Mucosa of descending colon (tissue), 3 donors: ENCODE results near the gene DDHD1. TPM values are rescaled to one million over a fixed set of nuclear protein-coding genes. Genes with fewer than 3 reads are reported as not detected.

ENCODE experiments used
- ATAC-seq: fragments of 200-7000 bp; cut with Tn5 transposase; one replicate; pipeline ENCODE4 v1.9.1; 2020; ENCODE audit warnings: mild to moderate bottlenecking, moderate library complexity
- DNase-seq, 3 donors: peaks; one replicate each; pipeline ENCODE4 v3.0.0-alpha.2; 2020
- H3K36me3 ChIP-seq: fragments of 200-600 bp; one replicate; pipeline ENCODE4 v1.8.0; 2021; ENCODE audit warnings: low read depth, mild to moderate bottlenecking
- H3K4me1 ChIP-seq: fragments of 200-600 bp; one replicate; pipeline ENCODE4 v1.8.0; 2021; ENCODE audit warnings: low read depth, mild to moderate bottlenecking
- H3K4me3 ChIP-seq: fragments of 200-600 bp; one replicate; pipeline ENCODE4 v1.8.0; 2021; ENCODE audit warnings: mild to moderate bottlenecking
- H3K9me3 ChIP-seq: fragments of 200-600 bp; one replicate; pipeline ENCODE4 v1.8.0; 2021; ENCODE audit warnings: mild to moderate bottlenecking
- intact Hi-C, 2 donors: fragments of 100-400 bp; cut with DNase I in 1 of 2; cut with micrococcal nuclease in 1 of 2; formaldehyde crosslinking; loops; one replicate each; pipeline versions ENCODE4 v1.11.0 to v1.11.1; 2022; cut with DNase I, micrococcal nuclease
- total RNA-seq, 3 donors: library from RNA; stranded (reverse); fragmentation: NEBNext Ultra II Directional in 2 of 3; extraction: Animal tissue kit (Norgen Biotek cat#: 25700) in 2 of 3; gene quantifications; one replicate each; pipeline versions ENCODE4 v1.2.1 to v1.2.4, GENCODE V29; 2021 to 2023
- TF ChIP-seq, protein P1 (sequence below): fragments of 200-600 bp; IDR thresholded peaks from one replicate; pipeline ENCODE4 v1.8.0; 2022; ENCODE audit warnings: antibody characterized with exemption, mild to moderate bottlenecking
- donor health status: DM: no; HTN: no; CAD: no; lungs with moderate emphysema.
- donor health status: DM: no; HTN: no; CAD: no.
- donor health status: DM: no; HTN: yes; CAD: no.

Gene DDHD1
- total RNA-seq, 3 donors from 2014 or later: 7.7 to 15.7 (median 8.2) TPM

DNA sequence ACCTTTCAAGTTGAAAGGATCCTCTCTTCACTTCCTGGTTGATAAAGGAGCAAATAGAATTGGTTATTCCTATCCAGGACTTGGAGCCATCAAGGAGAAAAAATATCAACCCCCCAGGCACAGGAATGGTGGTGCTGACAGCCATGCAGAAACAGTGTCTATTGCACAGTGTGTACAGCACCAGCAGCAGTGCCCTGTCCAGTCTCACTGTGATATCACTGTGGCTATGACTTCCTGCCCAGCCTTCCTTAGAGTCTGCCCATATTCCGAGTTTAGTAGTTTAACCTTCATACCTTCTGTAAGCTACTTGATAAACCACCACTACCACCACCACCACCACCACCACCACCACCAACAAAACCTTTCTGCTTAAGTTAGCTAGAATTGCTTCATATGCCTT, 157.1 kb downstream of the DDHD1 start:
- intact Hi-C loops: no loop called here
- Histone ChIP-seq H3K9me3 (no peaks in the 10 kb centered on the region), H3K36me3 (no peaks in the 10 kb centered on the region), H3K4me1 (no peaks in the 10 kb centered on the region), H3K4me3 (no peak overlapping the region)
- TF ChIP-seq, protein P1, sequence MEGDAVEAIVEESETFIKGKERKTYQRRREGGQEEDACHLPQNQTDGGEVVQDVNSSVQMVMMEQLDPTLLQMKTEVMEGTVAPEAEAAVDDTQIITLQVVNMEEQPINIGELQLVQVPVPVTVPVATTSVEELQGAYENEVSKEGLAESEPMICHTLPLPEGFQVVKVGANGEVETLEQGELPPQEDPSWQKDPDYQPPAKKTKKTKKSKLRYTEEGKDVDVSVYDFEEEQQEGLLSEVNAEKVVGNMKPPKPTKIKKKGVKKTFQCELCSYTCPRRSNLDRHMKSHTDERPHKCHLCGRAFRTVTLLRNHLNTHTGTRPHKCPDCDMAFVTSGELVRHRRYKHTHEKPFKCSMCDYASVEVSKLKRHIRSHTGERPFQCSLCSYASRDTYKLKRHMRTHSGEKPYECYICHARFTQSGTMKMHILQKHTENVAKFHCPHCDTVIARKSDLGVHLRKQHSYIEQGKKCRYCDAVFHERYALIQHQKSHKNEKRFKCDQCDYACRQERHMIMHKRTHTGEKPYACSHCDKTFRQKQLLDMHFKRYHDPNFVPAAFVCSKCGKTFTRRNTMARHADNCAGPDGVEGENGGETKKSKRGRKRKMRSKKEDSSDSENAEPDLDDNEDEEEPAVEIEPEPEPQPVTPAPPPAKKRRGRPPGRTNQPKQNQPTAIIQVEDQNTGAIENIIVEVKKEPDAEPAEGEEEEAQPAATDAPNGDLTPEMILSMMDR: no peak
- ATAC-seq: no peak
- no peak for DNase-seq

DNA sequence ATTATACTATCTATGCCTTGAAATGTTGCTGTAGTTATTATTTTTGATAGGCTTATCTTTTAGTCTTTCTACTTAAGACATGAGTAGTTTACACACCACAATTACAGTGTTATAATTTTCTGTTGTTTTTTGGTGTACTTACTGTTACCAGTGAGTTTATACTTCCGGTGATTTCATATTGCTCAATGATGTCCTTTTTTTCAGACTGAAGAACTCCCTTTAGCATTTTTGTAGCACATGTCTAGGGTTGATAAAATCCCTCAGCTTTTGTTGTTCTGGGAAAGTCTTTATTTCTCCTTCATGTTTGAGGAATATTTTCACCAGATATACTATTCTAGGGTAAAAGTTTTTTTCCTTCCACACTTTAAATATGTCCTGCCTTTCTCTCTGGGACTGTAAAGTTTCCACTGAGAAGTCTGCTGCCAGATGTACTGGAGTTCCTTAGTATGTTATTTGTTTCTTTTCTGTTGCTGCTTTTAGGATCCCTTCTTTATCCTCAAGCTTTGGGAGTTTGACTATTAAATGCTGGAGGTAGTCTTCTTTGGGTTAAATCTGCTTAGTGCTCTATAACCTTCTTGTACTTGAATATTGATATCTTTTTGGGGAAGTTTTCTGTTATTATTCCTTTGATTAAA, 160.8 kb downstream of the DDHD1 start:
- no peaks in the 10 kb centered on the region for H3K9me3 ChIP-seq
- ATAC-seq (no peak), DNase-seq (no peak)
- intact Hi-C loops: no loop called here
- TF ChIP-seq, protein P1: no peak
- no peaks in the 10 kb centered on the region for H3K4me1 ChIP-seq
- no peaks in the 10 kb centered on the region for H3K36me3 ChIP-seq
- no peak overlapping the region for H3K4me3 ChIP-seq

GRCh38 chr14:52988139-52988538, 165.0 kb downstream of the DDHD1 start:
- TF ChIP-seq, protein P1: no peak
- Histone ChIP-seq H3K4me1 (no peaks in the 10 kb centered on the region), H3K36me3 (no peaks in the 10 kb centered on the region), H3K9me3 (no peaks in the 10 kb centered on the region), H3K4me3 (no peak overlapping the region)
- ATAC-seq (no peak), DNase-seq (no peak)
- intact Hi-C loops: no loop called here

GRCh38 chr14:52987514-52987913, 165.6 kb downstream of the DDHD1 start:
- H3K4me1 ChIP-seq: no peaks in the 10 kb centered on the region
- no peak for DNase-seq
- H3K36me3 ChIP-seq: no peaks in the 10 kb centered on the region
- intact Hi-C loops: no loop called here
- no peaks in the 10 kb centered on the region for H3K9me3 ChIP-seq
- TF ChIP-seq, protein P1: no peak
- H3K4me3 ChIP-seq: no peak overlapping the region
- no peak for ATAC-seq

DNA sequence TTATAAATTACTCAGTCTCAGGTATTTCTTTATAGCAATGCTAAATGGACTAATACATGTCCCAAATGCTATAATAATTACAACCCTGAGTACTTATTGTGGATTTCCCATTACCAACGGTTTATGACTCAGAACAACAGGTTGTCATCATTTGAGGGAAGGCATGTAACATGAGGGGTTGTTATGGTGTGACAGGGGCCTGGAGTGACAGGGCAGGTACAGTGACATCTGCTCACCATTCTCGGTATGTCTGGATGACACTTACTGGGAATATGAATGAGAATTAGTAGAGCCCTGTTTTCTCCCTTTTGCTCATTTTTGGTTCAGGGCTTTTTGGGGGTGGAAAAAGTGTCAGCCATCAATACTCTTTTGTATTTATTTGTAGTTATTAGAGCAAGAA, 166.1 kb downstream of the DDHD1 start:
- ATAC-seq (no peak), DNase-seq (no peak)
- TF ChIP-seq, protein P1: no peak
- intact Hi-C loops: no loop called here
- Histone ChIP-seq H3K9me3 (no peaks in the 10 kb centered on the region), H3K36me3 (no peaks in the 10 kb centered on the region), H3K4me3 (no peak overlapping the region), H3K4me1 (no peaks in the 10 kb centered on the region)

Other genes with a start within 250 kb of the DDHD1 start
- 100 to 1,000 TPM in 1 of 3 donors, 10 to 100 TPM in 1, 1 to 10 TPM in 1; 6.9 to 228 (median 22.9) TPM for gene FERMT2, start 202.3 kb downstream of the DDHD1 start, total RNA-seq